Smooth muscle cell (in vitro differentiated cells): ENCODE results near the gene LRRC8C. TPM values are rescaled to one million over a fixed set of nuclear protein-coding genes. Genes with fewer than 3 reads are reported as not detected.

Source experiments
- DNase-seq: peaks from one replicate; lab custom pipeline; 2025; ENCODE audit not compliant: unreplicated experiment; lab: John Stamatoyannopoulos, UW
- H2AFZ ChIP-seq: fragments of 200-600 bp; sonication (generic); 2 replicates; pipeline ENCODE4 v1.6.0; 2016; ENCODE audit warnings: antibody characterized with exemption, low read depth, mild to moderate bottlenecking
- H3F3A ChIP-seq: fragments of 200-600 bp; sonication (generic); 2 replicates; pipeline ENCODE4 v1.6.0; 2017; ENCODE audit warnings: antibody characterized with exemption, low read depth
- H3K27ac ChIP-seq: fragments of 200-600 bp; sonication (generic); 2 replicates; pipeline ENCODE4 v1.5.1; 2016; ENCODE audit warnings: low read depth, mild to moderate bottlenecking
- H3K27me3 ChIP-seq: fragments of 200-600 bp; sonication (generic); 2 replicates; pipeline ENCODE4 v1.6.1; 2016; ENCODE audit warnings: low read depth, mild to moderate bottlenecking
- H3K36me3 ChIP-seq: fragments of 200-600 bp; sonication (generic); 2 replicates; pipeline ENCODE4 v1.5.1; 2016; ENCODE audit warnings: low read depth
- H3K4me1 ChIP-seq: fragments of 200-600 bp; sonication (generic); 2 replicates; pipeline ENCODE4 v1.5.1; 2016; ENCODE audit warnings: low read depth
- H3K4me2 ChIP-seq: fragments of 200-600 bp; sonication (generic); 2 replicates; pipeline ENCODE4 v1.6.0; 2016; ENCODE audit warnings: mild to moderate bottlenecking
- H3K4me3 ChIP-seq: fragments of 200-600 bp; sonication (generic); 2 replicates; pipeline ENCODE4 v1.5.1; 2016; ENCODE audit warnings: mild to moderate bottlenecking
- H3K79me2 ChIP-seq: fragments of 200-600 bp; sonication (generic); 2 replicates; pipeline ENCODE4 v1.6.0; 2016; ENCODE audit warnings: low read depth, mild to moderate bottlenecking
- H3K9ac ChIP-seq: fragments of 200-600 bp; sonication (generic); 2 replicates; pipeline ENCODE4 v1.6.0; 2016; ENCODE audit warnings: low read depth
- H3K9me3 ChIP-seq: fragments of 200-600 bp; sonication (generic); replicated peaks from 2 replicates; pipeline ENCODE4 v1.5.1; 2016; ENCODE audit warnings: low read depth
- H4K20me1 ChIP-seq: fragments of 200-600 bp; sonication (generic); 2 replicates; pipeline ENCODE4 v1.6.0; 2016; ENCODE audit warnings: low read depth
- WGBS: methylation state at CpG from one replicate; pipeline ENCODE4 v1.1.7; 2016; ENCODE audit warnings: low lambda C conversion rate; 5-methylcytosine and 5-hydroxymethylcytosine counted together
- polyA plus RNA-seq: library from polyadenylated mRNA; unstranded; fragments of >200 nt; fragmentation: Nextera tagmentation; extraction: Ambion mirVana; gene quantifications from 2 replicates; pipeline ENCODE4 v1.2.1, GENCODE V29; 2016
- total RNA-seq: library from RNA; depleted of rRNA; stranded (reverse); fragments of >200 nt; gene quantifications from 2 replicates; pipeline ENCODE4 v1.2.3, GENCODE V29; 2014
- TF ChIP-seq, protein P1 (sequence below): fragments of 200-600 bp; sonication (generic); IDR thresholded peaks from 2 replicates; pipeline ENCODE4 v1.5.1; 2017; ENCODE audit warnings: borderline replicate concordance, mild to moderate bottlenecking, antibody characterized with exemption; ENCODE audit not compliant: insufficient read depth, poor library complexity, severe bottlenecking

Gene LRRC8C
- total and polyA plus RNA-seq, 2 experiments from 2014 or later = 2.2 to 7.2 TPM

DNA sequence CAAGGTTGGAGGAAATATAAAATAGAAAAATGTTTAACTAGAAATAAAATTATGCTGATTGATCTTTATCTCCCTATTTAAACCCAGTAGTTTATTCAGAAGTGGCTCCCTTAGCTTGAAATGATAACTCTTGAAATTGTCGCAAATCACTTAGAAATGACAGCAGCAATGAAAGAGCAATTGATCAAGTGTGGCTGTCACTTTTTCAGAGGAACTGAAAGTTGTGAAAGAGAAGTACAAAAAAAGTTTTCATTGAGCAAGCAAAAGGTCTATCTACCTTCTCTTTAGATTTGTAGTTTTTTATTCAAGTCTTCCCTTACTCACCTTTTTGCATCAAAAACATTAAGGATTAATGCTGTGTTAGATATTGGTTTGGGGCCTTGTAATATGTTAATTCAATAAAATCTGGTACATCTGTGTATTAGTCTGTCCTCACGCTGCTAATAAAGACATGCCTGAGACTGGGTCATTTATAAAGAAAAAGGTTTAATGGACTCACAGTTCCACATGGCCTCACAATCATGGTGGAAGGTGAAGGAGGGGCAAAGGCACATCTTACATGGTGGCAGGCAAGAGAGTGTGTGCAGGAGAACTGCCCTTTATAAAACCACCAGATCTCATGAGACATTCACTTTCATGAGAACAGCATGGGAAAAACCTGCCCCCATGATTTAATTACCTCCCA is 48.3 kb downstream of the LRRC8C start:
- no peak for DNase-seq
- Histone ChIP-seq H3K27ac (no peak overlapping the region), H3K27me3 (no peaks in the 10 kb centered on the region), H4K20me1 (no peaks in the 10 kb centered on the region), H3K4me3 (no peak overlapping the region), H3K36me3 (no peaks in the 10 kb centered on the region), H3K9me3 (no peaks in the 10 kb centered on the region), H3K4me2 (no peak overlapping the region), H3K4me1 (no peaks in the 10 kb centered on the region), H2AFZ (no peak overlapping the region), H3K9ac (no peak overlapping the region), H3K79me2 (peaks cover 10% of the 10 kb centered on the region), H3F3A (no peaks in the 10 kb centered on the region)
- WGBS = 100% methylated on average over 2 of the region's 2 CpGs
- TF ChIP-seq, protein P1, sequence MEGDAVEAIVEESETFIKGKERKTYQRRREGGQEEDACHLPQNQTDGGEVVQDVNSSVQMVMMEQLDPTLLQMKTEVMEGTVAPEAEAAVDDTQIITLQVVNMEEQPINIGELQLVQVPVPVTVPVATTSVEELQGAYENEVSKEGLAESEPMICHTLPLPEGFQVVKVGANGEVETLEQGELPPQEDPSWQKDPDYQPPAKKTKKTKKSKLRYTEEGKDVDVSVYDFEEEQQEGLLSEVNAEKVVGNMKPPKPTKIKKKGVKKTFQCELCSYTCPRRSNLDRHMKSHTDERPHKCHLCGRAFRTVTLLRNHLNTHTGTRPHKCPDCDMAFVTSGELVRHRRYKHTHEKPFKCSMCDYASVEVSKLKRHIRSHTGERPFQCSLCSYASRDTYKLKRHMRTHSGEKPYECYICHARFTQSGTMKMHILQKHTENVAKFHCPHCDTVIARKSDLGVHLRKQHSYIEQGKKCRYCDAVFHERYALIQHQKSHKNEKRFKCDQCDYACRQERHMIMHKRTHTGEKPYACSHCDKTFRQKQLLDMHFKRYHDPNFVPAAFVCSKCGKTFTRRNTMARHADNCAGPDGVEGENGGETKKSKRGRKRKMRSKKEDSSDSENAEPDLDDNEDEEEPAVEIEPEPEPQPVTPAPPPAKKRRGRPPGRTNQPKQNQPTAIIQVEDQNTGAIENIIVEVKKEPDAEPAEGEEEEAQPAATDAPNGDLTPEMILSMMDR = no peak

DNA sequence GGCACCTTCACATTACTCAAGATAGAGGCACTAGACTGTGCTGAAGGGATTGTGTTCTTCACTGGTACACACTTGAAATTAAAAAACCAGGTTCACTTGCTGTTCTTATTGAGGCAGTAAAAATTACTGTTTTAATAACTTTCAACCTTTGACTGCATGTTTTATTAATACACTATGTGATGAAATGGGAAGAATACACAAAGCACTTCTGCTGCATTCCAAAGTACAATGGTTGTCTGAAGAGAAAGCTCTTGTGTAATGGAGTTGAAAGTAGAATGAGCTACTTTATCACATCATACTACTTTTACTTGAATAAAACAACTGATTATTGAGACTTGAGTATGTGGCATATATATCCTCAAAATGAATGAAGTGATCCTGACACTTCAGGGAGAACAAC is 49.7 kb downstream of the LRRC8C start:
- no peaks in the 10 kb centered on the region for H3K9me3 ChIP-seq
- peaks cover 6% of the 10 kb centered on the region for H3K79me2 ChIP-seq
- H3K36me3 ChIP-seq = no peaks in the 10 kb centered on the region
- TF ChIP-seq, protein P1 = no peak
- no peak overlapping the region for H3K27ac ChIP-seq
- no peaks in the 10 kb centered on the region for H3F3A ChIP-seq
- H3K4me1 ChIP-seq = no peaks in the 10 kb centered on the region
- DNase-seq = no peak
- H3K27me3 ChIP-seq = no peaks in the 10 kb centered on the region
- H4K20me1 ChIP-seq = no peaks in the 10 kb centered on the region
- no peak overlapping the region for H3K4me2 ChIP-seq
- H3K9ac ChIP-seq = no peak overlapping the region
- H3K4me3 ChIP-seq = no peak overlapping the region
- no peak overlapping the region for H2AFZ ChIP-seq

DNA sequence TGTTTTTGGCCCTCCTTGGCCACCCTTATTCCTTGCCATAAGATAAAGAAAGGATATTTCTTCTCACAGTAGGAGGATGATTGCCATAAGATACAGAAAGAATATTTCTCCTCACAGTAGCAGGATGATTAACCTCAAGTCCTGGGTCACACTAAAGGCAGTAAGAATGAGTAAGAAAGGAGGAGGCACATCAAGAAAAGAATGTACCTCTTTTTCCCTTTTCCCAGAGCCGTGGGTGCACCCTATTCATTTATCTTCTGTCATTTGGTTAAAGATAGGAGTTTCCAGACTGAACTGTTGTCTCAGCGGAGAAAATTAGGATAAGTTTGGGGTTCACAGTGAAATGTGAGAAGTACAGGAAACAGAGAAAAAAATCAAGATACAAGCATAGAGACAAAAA is 52.5 kb downstream of the LRRC8C start:
- H3K4me2 ChIP-seq = no peak overlapping the region
- no peak overlapping the region for H3K4me3 ChIP-seq
- H3K27ac ChIP-seq = no peak overlapping the region
- H3F3A ChIP-seq = no peaks in the 10 kb centered on the region
- no peak for DNase-seq
- H3K4me1 ChIP-seq = no peaks in the 10 kb centered on the region
- no peaks in the 10 kb centered on the region for H4K20me1 ChIP-seq
- 78% methylated on average over 2 of the region's 2 CpGs for WGBS
- H3K27me3 ChIP-seq = no peaks in the 10 kb centered on the region
- no peaks in the 10 kb centered on the region for H3K36me3 ChIP-seq
- H2AFZ ChIP-seq = no peak overlapping the region
- H3K79me2 ChIP-seq = no peaks in the 10 kb centered on the region
- no peaks in the 10 kb centered on the region for H3K9me3 ChIP-seq
- TF ChIP-seq, protein P1 = no peak
- H3K9ac ChIP-seq = no peak overlapping the region

DNA sequence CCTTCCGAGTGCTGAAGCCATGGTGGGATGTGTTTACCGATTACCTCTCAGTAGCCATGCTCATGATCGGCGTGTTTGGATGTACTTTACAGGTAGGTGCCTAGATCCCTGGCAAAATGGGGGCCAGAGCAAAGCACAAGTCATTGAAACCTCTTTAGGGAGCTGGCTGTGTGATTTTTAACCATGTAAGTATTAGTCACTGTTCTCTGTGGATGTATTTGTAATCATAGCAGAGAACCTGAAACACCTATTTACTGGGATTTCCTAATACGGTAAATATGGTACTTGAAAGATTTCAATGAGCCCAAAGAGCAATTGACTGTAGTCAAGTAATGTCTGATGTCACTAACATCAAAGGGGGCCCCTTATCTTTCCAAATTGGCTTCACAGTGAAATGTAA is 53.6 kb downstream of the LRRC8C start:
- TF ChIP-seq, protein P1 = no peak
- H2AFZ ChIP-seq = no peak overlapping the region
- H3K4me1 ChIP-seq = no peaks in the 10 kb centered on the region
- no peaks in the 10 kb centered on the region for H4K20me1 ChIP-seq
- H3K79me2 ChIP-seq = no peaks in the 10 kb centered on the region
- no peak for DNase-seq
- 92% methylated on average over 5 of the region's 5 CpGs for WGBS
- H3K4me2 ChIP-seq = no peak overlapping the region
- H3F3A ChIP-seq = no peaks in the 10 kb centered on the region
- H3K9me3 ChIP-seq = no peaks in the 10 kb centered on the region
- H3K27ac ChIP-seq = no peak overlapping the region
- H3K27me3 ChIP-seq = no peaks in the 10 kb centered on the region
- no peak overlapping the region for H3K4me3 ChIP-seq
- no peak overlapping the region for H3K9ac ChIP-seq
- no peaks in the 10 kb centered on the region for H3K36me3 ChIP-seq
